ENCODE results near the gene ARMH2.
A peak's percentile ranks its signal among the peaks of the same experiment; 100 is the strongest.
"Not testable (repeated sequence)": the region's sequence is repeated elsewhere in the genome, so short reads cannot be mapped to it uniquely, and the experiment has no call there.

The ARMH2 gene

GRCh38 chr6:24809728-24810127 lies 11.0 kb upstream of the ARMH2 start:
- no peak for DNase-seq

GRCh38 chr6:24807584-24807983 lies 8.9 kb upstream of the ARMH2 start:
- DNase-seq = no peak

- no peak for DNase-seq
Measured at GRCh38 chr6:24802271-24803059, 3.7 kb upstream of the ARMH2 start.

GRCh38 chr6:24799541-24799915 lies 811 bp upstream of the ARMH2 start:
- no peak for DNase-seq

- no peak for DNase-seq
Measured at GRCh38 chr6:24797596-24798216, 1.0 kb downstream of the ARMH2 start.

GRCh38 chr6:24796616-24797290 lies 2.0 kb downstream of the ARMH2 start:
- no peak for DNase-seq

- no peak for DNase-seq
Measured at GRCh38 chr6:24795106-24795505, 3.6 kb downstream of the ARMH2 start.

GRCh38 chr6:24788031-24788665 lies 10.6 kb downstream of the ARMH2 start:
- no peak for DNase-seq

GRCh38 chr6:24780206-24780605 lies 18.5 kb downstream of the ARMH2 start:
- DNase-seq = no peak

GRCh38 chr6:24779416-24780016 lies 19.2 kb downstream of the ARMH2 start:
- DNase-seq = no peak

- no peak for DNase-seq
Measured at GRCh38 chr6:24778878-24779277, 19.8 kb downstream of the ARMH2 start.

- no peak for DNase-seq
Measured at GRCh38 chr6:24778121-24778520, 20.6 kb downstream of the ARMH2 start.

GRCh38 chr6:24777227-24777626 lies 21.5 kb downstream of the ARMH2 start:
- DNase-seq = no peak

GRCh38 chr6:24775520-24776058 lies 23.1 kb downstream of the ARMH2 start:
- DNase-seq = peak; percentile 5

- peak; percentile 97 for DNase-seq
Measured at GRCh38 chr6:24774696-24775519, 23.8 kb downstream of the ARMH2 start, which contains the start of gene GMNN. GMNN (plus strand) TSS chr6:24774937; CDS start chr6:24777247, 2,310 bp downstream.

- DNase-seq = no peak
Measured at GRCh38 chr6:24768361-24768760, 30.4 kb downstream of the ARMH2 start.

GRCh38 chr6:24766680-24767462 lies 31.8 kb downstream of the ARMH2 start:
- no peak for DNase-seq

- DNase-seq = not testable (repeated sequence)
Measured at GRCh38 chr6:24765968-24766367, 32.7 kb downstream of the ARMH2 start.

- not testable (repeated sequence) for DNase-seq
Measured at GRCh38 chr6:24764833-24765828, 33.6 kb downstream of the ARMH2 start.

- DNase-seq = no peak
Measured at GRCh38 chr6:24763578-24763977, 35.1 kb downstream of the ARMH2 start.
